Inferior parietal cortex (tissue), 1 donor: ENCODE data around the gene POMP.
A peak's percentile ranks its signal among the peaks of the same experiment; 100 is the strongest.

Source experiments
- DNase-seq: peaks from one replicate; pipeline ENCODE4 v3.0.0-alpha.2; 2016; ENCODE audit errors: extremely low spot score

POMP gene, protein sequence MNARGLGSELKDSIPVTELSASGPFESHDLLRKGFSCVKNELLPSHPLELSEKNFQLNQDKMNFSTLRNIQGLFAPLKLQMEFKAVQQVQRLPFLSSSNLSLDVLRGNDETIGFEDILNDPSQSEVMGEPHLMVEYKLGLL

GRCh38 chr13:28658796-28659620 lies at the start of gene POMP:
POMP (plus strand) TSS chr13:28659130; CDS start chr13:28659185, 55 bp downstream.
- DNase-seq: peak; percentile 94

DNA sequence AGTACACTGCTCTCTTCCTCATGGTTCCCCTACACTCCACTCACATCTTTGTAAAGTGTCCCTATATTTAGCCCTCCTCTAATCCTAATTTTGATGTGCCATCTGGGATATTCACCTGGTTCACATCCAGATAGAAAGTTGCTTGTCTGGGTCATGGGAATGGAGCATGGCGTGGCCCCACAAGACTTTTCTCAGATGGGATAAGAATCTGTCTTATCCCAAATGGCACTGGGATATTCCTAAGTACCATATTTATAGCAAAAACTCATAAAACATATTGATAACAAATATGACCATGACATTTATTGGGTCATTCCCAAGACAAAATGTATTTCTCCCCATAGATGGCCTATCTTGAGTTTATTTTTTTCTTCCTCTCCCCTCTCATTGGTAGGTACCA lies 49.5 kb upstream of the POMP start:
- DNase-seq: no peak

DNA sequence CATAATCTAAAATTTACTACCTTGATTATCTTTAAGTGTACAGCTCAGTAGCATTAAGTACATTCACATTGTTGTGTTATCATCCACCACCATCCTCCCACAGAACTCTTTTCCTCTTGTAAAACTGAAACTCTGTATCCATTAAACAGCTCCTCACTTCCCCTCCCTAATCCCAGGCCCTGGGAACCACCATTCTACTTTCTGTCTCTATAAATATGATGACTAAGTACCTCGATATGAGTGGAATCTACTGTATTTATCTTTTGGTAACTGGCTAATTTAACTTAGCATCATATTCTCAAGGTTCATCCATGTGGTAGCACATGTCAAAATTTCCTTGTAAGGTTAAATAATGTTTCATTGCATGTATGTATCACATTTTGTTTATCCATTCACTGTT lies 49.0 kb upstream of the POMP start:
- no peak for DNase-seq

- no peak for DNase-seq
Measured at GRCh38 chr13:28610996-28611395, 47.9 kb upstream of the POMP start.

DNA sequence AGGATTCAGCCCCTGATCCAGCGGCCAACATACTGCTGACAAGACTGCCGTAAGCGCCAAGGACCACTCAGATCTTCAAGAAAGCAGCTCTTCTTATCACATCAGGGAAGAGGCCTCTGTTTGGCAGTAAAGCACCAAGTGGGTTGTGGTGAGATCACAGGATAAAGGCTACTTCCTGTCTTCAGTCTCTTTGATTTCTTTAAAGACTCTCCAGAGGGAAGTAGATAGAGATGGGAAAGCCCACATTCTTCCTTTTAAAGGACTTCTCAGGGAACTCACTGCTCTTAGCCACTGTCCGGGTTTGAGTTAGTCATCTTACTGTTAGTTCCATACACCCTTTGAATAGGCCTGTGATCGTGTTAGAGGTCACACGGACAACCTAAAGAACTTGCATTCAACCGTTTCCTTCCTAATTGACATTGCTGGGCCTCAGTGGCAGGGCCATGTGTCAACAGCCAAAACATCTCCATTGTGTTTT lies 47.2 kb upstream of the POMP start:
- no peak for DNase-seq

DNA sequence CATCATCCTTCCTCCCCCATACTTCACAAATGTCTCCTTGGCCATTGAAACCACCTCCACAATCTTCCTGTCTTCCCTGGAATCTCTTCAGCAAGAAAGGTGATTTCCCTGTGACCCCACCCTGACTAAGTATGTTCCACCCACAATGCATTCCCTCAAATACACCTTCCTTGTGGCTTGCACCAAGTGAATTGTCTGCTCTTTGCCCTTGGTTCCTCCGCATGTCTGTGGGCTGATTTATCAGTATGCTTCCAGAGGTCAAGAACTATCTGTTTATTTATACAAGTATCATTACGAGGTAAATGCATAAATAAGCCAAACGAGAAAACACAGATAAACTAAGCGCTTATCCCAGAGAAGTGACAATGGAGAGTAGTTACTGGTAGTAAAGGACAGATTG lies 45.4 kb upstream of the POMP start:
- DNase-seq: no peak

GRCh38 chr13:28615916-28616446 lies 42.9 kb upstream of the POMP start:
- no peak for DNase-seq

- DNase-seq: no peak
Measured at GRCh38 chr13:28618230-28618994, 40.5 kb upstream of the POMP start.

DNA sequence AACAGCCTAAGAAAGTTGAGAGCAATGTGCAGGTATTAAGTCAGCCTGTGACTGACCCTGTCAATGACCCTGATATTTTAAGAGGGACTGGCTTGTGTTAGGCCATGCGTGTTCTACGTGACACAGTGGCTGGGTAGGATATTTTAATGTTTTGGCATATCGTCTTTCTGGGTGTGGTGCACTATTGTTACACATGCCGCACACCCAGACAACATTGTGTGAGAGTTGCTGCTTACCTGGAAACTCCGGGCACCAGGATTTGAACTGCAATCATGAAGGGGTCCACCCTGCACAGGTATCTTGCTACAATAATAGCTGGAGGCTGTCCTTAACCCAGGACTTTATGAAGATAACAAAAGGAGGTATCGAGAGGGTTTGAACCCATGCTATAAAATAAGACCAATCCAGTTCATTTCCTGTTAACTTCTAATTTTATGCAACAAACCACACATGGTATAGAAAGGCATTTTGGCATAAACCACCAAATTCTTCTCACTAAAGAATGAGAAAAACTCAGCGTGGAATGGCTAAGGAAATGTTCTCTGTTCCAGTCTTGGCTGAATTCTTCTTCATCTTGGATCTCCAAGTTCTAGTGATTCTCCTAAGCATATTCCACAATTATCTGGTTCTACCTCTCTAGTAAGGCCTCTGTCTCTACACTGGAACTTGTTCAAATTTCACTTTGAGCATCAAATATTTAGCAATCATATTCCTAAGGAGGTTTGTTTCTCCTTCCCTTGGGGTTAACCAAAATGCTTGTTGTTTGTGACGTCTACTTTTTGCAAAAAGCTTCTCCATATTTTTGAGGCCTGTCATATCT lies 38.7 kb upstream of the POMP start:
- no peak for DNase-seq

DNA sequence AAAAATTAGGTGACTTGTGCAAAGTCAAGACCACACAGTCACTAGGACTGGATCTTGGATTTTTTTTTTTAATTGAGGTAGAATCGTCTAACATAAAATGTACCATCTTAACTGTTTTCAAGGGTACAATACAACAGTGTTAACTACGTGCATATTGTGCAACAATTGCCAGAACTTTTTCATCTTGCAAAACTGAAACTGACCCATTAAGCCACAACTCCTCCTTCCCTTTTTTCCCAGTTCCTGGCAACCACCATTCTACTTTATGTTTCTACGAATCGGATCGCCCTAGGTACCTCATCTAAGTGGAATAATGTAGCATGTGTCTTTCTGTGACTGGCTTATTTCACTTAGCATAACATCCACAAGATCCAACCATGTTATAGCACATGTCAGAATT lies 37.5 kb upstream of the POMP start:
- no peak for DNase-seq

DNA sequence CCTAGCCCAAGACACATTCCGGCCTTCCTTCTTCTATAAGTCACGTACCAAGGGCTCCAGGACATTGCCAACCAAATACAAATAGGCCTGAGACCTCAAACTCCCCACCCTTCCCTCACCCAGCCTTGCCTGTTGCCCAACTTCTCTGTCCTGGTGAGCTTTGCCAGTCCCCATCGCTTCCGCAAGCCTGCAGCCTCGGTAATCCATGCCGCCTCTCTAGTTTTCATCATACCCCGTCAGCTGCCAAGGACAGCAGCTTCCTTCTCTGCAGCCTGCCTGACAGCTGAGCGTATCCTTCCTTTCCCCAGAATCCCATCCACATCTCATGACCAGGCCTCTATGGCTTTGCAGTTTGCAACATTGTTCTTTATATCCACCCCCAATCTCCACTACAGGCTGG lies 36.6 kb upstream of the POMP start:
- no peak for DNase-seq

- DNase-seq: no peak
Measured at GRCh38 chr13:28623782-28624706, 34.9 kb upstream of the POMP start.

DNA sequence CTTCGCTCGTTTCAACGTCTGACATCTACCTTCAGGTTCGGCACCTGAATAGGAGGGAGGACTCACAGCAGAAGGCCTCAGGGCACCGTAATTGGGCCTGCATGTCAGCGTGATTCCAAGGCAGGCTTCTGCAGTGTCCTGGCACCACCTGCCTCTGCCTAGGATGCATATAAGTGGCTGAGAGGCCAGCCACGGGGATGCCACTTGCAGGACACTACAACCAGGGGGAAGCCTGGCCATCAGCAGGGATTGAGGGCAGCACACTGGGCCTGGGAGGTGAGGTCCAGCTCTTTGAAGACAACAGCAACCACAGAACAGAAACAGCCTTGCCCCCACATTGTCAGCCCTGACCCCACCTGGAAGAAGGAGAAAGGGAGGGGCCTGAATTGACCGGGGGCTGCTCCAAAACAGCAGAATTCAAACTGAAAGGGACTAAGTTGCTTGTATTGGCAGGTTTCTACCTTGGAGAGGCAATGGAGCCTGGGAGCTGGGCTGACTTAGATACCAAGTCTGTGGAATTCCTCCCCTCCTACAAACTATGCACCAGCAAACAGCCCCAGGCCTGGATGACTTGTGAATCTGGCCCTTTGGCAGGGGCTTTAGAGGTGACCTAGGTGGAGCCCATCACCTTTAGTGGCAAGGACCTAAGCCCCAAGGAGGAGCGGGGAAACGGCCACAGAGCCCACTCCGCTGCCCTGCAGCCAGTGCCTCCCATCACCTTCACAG lies 34.1 kb upstream of the POMP start:
- DNase-seq: no peak

DNA sequence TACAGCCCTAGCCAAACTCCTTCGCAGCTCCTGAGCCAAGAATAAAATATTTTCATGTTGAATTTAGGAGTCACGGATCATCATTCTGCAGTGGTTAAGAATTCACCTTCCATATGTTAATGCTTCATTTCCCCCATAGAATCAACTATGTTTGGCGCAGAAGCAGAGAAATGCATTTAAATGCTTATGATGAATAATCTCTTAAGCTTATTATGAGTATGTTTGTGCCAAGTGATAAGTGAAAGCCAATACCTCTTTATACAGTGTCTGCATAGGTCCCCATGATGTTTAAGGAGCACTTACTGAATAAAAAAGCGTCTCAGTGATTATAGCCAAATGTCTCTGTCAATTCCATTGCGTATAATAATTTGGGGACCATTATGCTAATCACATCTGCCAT lies 32.7 kb upstream of the POMP start:
- DNase-seq: no peak

DNA sequence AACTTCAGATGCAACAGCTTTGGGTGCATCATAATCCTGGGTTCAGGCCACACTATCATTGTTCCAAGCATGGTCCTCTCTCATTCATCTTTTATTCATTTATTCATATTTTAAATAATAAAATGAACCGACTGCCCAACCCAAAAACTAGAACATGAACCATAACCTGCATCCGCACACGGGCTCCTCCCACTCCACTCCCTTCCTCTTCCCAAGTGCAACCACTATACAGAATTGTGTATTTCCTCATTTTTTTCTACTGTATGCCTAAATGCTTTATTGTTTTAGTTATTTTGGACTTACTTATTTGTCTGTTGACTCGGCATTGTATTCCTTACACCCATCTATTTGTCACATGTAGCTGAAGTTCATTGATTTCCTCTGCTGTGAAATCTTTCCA lies 30.7 kb upstream of the POMP start:
- no peak for DNase-seq

DNA sequence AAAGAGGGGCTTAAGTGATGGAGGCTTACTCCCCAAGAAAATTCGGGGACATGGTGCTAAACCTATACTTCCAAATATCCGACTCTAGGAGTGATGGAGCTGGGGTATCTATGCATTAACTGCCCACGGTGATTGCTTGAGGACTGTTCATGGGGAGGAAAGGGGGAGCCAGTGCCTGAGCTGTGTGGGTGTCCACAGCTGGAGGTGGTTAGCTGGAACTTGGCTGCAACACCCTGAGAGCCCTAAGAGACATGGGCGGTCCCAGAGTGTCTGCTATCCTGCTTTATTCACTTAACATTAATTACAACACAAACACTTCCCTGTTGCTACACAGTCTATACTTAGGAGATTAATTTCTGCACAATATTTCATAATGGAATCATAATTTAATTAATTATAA lies 28.1 kb upstream of the POMP start:
- no peak for DNase-seq

DNA sequence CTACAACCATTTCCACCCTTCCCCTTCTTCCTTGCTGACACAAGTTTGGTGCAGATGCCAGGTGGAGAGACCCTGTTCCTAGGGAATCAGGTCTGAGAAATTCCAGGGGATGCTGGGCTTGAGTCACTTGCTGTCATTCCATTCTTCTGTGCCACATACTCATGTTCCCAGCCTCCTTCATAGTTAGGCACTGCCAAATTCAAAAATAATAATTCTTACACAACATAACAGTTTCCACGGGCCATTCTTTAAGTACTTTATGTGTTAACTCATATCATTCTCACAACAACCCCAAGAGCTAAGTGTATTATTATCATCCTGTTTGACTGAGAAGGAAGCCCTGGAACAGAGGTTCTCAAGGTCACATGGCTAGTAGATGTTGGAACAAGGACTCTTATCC lies 27.1 kb upstream of the POMP start:
- no peak for DNase-seq

- no peak for DNase-seq
Measured at GRCh38 chr13:28636069-28636468, 22.9 kb upstream of the POMP start.

GRCh38 chr13:28636677-28637317 lies 22.1 kb upstream of the POMP start:
- peak; percentile 70 for DNase-seq
